HCT116 (cell line): ENCODE data around the gene NHP2.

Experiments
- POLR2A ChIP-seq: IDR thresholded peaks from 2 replicates; pipeline ENCODE4 v1.7.0; 2011; ENCODE audit warnings: borderline replicate concordance; ENCODE audit not compliant: insufficient read depth, insufficient read length; ENCODE audit errors: extremely low read depth
- TF ChIP-seq, protein P1 (sequence below), 3 experiments: fragments of 200-600 bp in 1 of 3; sonication (generic) in 1 of 3; IDR thresholded peaks in 2 of 3; conservative IDR thresholded peaks in 1 of 3; 2 replicates each; pipeline ENCODE4 v1.5.1; 2012 to 2017; ENCODE audit warnings: low read depth in 2 of 3, low read length in 2 of 3, antibody characterized with exemption in 1 of 3, borderline replicate concordance in 1 of 3, control low read depth in 1 of 3, mild to moderate bottlenecking in 1 of 3, mixed read lengths in 1 of 3, mixed run types in 1 of 3, moderate library complexity in 1 of 3; ENCODE audit not compliant: insufficient read depth in 1 of 3

DNA sequence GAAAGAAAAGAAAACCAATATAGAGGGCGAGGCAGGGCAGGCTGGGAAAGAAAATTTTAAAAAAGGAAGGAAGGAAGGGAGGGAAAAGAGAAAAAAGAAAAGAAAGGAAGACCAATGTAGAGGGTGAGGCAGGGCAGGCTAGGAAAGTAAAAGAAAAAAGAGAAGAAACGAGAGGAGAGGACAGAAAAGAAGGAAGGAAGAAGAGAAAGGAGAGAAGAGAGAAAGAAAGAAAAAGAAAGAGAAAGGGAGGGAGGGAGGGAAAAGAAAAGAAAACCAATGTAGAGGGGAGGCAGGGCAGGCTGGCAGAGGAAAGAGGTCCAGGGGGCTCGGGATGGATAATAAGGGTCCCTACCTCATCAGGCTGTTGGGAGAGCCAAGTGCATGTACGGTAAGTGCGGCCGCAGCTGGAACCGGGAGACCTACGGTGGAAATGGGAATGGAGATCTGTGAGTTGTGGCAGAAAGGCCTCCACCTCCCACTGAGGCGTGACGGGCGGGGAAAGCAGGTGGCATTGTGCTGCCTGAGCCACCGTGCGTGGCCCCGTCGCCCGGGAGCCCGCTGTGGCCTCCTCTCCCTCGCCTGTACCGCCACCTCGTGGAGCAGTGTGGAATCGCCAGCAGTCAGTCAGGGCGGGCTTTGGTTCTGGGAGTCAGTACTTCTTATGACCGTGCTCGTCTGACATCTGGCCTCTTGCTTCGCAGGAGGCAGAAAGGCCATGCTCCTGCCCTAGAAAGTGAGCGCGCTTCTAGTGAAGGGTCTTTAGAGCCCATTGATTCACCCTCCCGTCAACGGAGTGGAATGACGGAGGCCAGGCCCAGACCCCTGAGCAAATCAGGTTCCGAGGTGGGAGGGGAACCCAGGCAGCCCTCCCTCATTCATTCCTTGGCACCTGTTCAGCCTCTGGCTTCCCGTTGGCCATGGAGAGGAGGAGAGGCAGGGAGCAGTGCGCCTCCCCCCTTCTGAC, 10.4 kb upstream of the NHP2 start:
- TF ChIP-seq, protein P1, sequence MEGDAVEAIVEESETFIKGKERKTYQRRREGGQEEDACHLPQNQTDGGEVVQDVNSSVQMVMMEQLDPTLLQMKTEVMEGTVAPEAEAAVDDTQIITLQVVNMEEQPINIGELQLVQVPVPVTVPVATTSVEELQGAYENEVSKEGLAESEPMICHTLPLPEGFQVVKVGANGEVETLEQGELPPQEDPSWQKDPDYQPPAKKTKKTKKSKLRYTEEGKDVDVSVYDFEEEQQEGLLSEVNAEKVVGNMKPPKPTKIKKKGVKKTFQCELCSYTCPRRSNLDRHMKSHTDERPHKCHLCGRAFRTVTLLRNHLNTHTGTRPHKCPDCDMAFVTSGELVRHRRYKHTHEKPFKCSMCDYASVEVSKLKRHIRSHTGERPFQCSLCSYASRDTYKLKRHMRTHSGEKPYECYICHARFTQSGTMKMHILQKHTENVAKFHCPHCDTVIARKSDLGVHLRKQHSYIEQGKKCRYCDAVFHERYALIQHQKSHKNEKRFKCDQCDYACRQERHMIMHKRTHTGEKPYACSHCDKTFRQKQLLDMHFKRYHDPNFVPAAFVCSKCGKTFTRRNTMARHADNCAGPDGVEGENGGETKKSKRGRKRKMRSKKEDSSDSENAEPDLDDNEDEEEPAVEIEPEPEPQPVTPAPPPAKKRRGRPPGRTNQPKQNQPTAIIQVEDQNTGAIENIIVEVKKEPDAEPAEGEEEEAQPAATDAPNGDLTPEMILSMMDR (IDR thresholded peaks at IDR 0.05 in 2 of 3, conservative IDR thresholded peaks at IDR 0.05 in 1 of 3; ENCODE audit: borderline replicate concordance in 1 of 3, insufficient read depth in 1 of 3, low read depth in 2 of 3, low read length in 2 of 3), result peak; percentile 97 to 98 (median 98)
- no peak for TF ChIP-seq POLR2A
